GM12878 (cell line): ENCODE results near the gene LMF1. TPM values are rescaled to one million over a fixed set of nuclear protein-coding genes. Genes with fewer than 3 reads are reported as not detected.

Experiments
- ATAC-seq: fragments of 200-7000 bp; cut with Tn5 transposase; 3 replicates; pipeline ENCODE4 v1.9.1; 2020; ENCODE audit warnings: mild to moderate bottlenecking, moderate library complexity
- BruUV-seq: library from RNA; stranded (reverse); fragments of 400-500 nt; replicated peaks from 2 replicates; lab custom pipeline; 2021; lab: Mats Ljungman, UMichigan
- CTCF ChIA-PET: fragments of 300-600 bp; sonication (Branson Sonifier 250); formaldehyde crosslinking; extraction: SDS; loops from one replicate; lab custom pipeline; 2021; ENCODE audit warnings: inconsistent platforms; lab: Yijun Ruan, JAX
- POLR2A ChIA-PET: fragments of 350-600 bp; formaldehyde crosslinking; extraction: SDS; loops from one replicate; lab custom pipeline; 2021; ENCODE audit warnings: inconsistent platforms; lab: Charles Lee
- RAD21 ChIA-PET: fragments of 300-600 bp; sonication (Branson Sonifier 250); formaldehyde crosslinking; loops from one replicate; lab custom pipeline; 2023; ENCODE audit warnings: antibody characterized with exemption; ENCODE audit not compliant: unreplicated experiment; lab: Charles Lee
- SMC1A ChIA-PET: fragments of 300-600 bp; sonication (Branson Sonifier 250); formaldehyde crosslinking; loops from one replicate; lab custom pipeline; 2023; ENCODE audit not compliant: unreplicated experiment, uncharacterized antibody; lab: Charles Lee
- DNase-seq: peaks from one replicate; pipeline ENCODE4 v3.0.0-alpha.2; 2011; ENCODE audit warnings: low read depth, low spot score
- FAIRE-seq: peaks from 3 replicates; lab custom pipeline; 2011; peaks lifted over from hg19 to GRCh38; lab: Jason Lieb, UNC
- H2AFZ ChIP-seq: 2 replicates; pipeline ENCODE4 v1.6.0; 2011; ENCODE audit warnings: low read depth, low read length, control low read depth; ENCODE audit not compliant: control insufficient read depth
- H3K27ac ChIP-seq: 2 replicates; pipeline ENCODE4 v1.5.1; 2011; ENCODE audit warnings: control low read depth; ENCODE audit not compliant: control insufficient read depth, insufficient read depth
- H3K27me3 ChIP-seq, 2 experiments: replicated peaks in 1 of 2; 2 replicates each; pipeline versions ENCODE4 v1.6.0 to v1.6.1; 2011; ENCODE audit warnings: low read length in 1 of 2; ENCODE audit not compliant: control insufficient read depth in 2 of 2, insufficient read depth in 2 of 2
- H3K36me3 ChIP-seq, 2 experiments: 2 replicates each; pipeline ENCODE4 v1.5.1; 2011; ENCODE audit warnings: low read length in 1 of 2; ENCODE audit not compliant: control insufficient read depth in 2 of 2, insufficient read depth in 2 of 2
- H3K4me1 ChIP-seq: 2 replicates; pipeline ENCODE4 v1.6.1; 2011; ENCODE audit warnings: mild to moderate bottlenecking, low read length, moderate library complexity, mixed read lengths; ENCODE audit not compliant: control insufficient read depth, insufficient read depth
- H3K4me2 ChIP-seq: 2 replicates; pipeline ENCODE4 v1.6.0; 2011; ENCODE audit warnings: control low read depth; ENCODE audit not compliant: control insufficient read depth, insufficient read depth
- H3K4me3 ChIP-seq: fragments of 200-600 bp; sonication (generic); 2 replicates; pipeline ENCODE4 v1.5.1; 2016
- H3K79me2 ChIP-seq: 2 replicates; pipeline ENCODE4 v1.6.0; 2011; ENCODE audit warnings: low read length; ENCODE audit not compliant: control insufficient read depth, insufficient read depth
- H3K9ac ChIP-seq: 2 replicates; pipeline ENCODE4 v1.8.0; 2011; ENCODE audit warnings: low read length, control low read depth, mixed read lengths; ENCODE audit not compliant: control insufficient read depth, insufficient read depth
- H3K9me3 ChIP-seq: replicated peaks from 3 replicates; pipeline ENCODE4 v1.5.1; 2011; ENCODE audit warnings: mild to moderate bottlenecking, low read length; ENCODE audit not compliant: control insufficient read depth, insufficient read depth
- H4K20me1 ChIP-seq: 2 replicates; pipeline ENCODE4 v1.6.0; 2011; ENCODE audit not compliant: control insufficient read depth, insufficient read depth
- BCL3 ChIP-seq: IDR thresholded peaks from 2 replicates; pipeline ENCODE4 v1.6.1; 2011; ENCODE audit warnings: borderline replicate concordance, low read depth, mild to moderate bottlenecking, moderate library complexity, low read length; ENCODE audit not compliant: insufficient read depth, poor library complexity, severe bottlenecking
- BRCA1 ChIP-seq: IDR thresholded peaks from 2 replicates; pipeline ENCODE4 v1.6.1; 2011; ENCODE audit warnings: low read depth, low read length, improper control_type of control experiment
- CEBPZ ChIP-seq: fragments of 150-350 bp; IDR thresholded peaks from 2 replicates; pipeline ENCODE4 v1.6.1; 2016; ENCODE audit warnings: low read depth, low read length
- CHD2 ChIP-seq: IDR thresholded peaks from 2 replicates; pipeline ENCODE4 v1.6.1; 2011; ENCODE audit warnings: low read depth, low read length, improper control_type of control experiment, borderline replicate concordance
- KDM1A ChIP-seq: fragments of 200-600 bp; sonication (generic); IDR thresholded peaks from 2 replicates; pipeline ENCODE4 v1.6.1; 2016; ENCODE audit warnings: borderline replicate concordance
- MAX ChIP-seq: IDR thresholded peaks from 2 replicates; pipeline ENCODE4 v1.6.1; 2012; ENCODE audit warnings: low read depth, low read length, improper control_type of control experiment
- PAX8 ChIP-seq: fragments of 450-650 bp; IDR thresholded peaks from 2 replicates; pipeline ENCODE4 v1.6.1; 2017; ENCODE audit warnings: mild to moderate bottlenecking, moderate library complexity
- RB1 ChIP-seq: fragments of 450-650 bp; formaldehyde crosslinking; IDR thresholded peaks from 2 replicates; pipeline ENCODE4 v1.6.1; 2017; ENCODE audit warnings: mild to moderate bottlenecking, borderline replicate concordance
- RBBP5 ChIP-seq: fragments of 200-600 bp; sonication (generic); conservative IDR thresholded peaks from 2 replicates; pipeline ENCODE4 v1.6.1; 2016
- RELB ChIP-seq: fragments of 450-650 bp; IDR thresholded peaks from 2 replicates; pipeline ENCODE4 v1.6.1; 2017; ENCODE audit warnings: low read depth, mild to moderate bottlenecking, moderate library complexity
- SUZ12 ChIP-seq: fragments of 200-600 bp; sonication (generic); IDR thresholded peaks from one replicate; pipeline ENCODE4 v1.6.1; 2018; ENCODE audit warnings: antibody characterized with exemption, mild to moderate bottlenecking; ENCODE audit not compliant: unreplicated experiment
- TCF7 ChIP-seq: IDR thresholded peaks from 2 replicates; pipeline ENCODE4 v1.6.1; 2014; ENCODE audit warnings: antibody characterized with exemption, borderline replicate concordance
- YBX1 ChIP-seq: fragments of 450-650 bp; IDR thresholded peaks from 2 replicates; pipeline ENCODE4 v1.6.1; 2016; ENCODE audit warnings: antibody characterized with exemption
- ZNF207 ChIP-seq: fragments of 450-650 bp; IDR thresholded peaks from 2 replicates; pipeline ENCODE4 v1.6.1; 2014; ENCODE audit warnings: antibody characterized with exemption, mild to moderate bottlenecking, borderline replicate concordance
- ZZZ3 ChIP-seq: IDR thresholded peaks from 2 replicates; pipeline ENCODE4 v1.6.1; 2011; ENCODE audit warnings: low read depth; ENCODE audit not compliant: control insufficient read depth, insufficient read length
- WGBS: methylation state at CpG from one replicate; pipeline ENCODE4 v1.1.6; 2016; ENCODE audit warnings: low lambda C conversion rate; ENCODE audit not compliant: insufficient replicate concordance, insufficient coverage; ENCODE audit errors: missing lambda C conversion rate; 5-methylcytosine and 5-hydroxymethylcytosine counted together
- in situ Hi-C: fragments of 300-500 bp; cut with MboI; formaldehyde crosslinking; loops from 9 replicates; pipeline ENCODE4 v1.14.3; 2018; ENCODE audit warnings: mixed read lengths
- intact Hi-C: fragments of 100-400 bp; cut with micrococcal nuclease; formaldehyde crosslinking; loops from one replicate; pipeline ENCODE4 v1.14.2; 2022; ENCODE audit not compliant: unreplicated experiment
- polyA plus RNA-seq, 11 experiments: library from polyadenylated mRNA; depleted of rRNA in 4 of 11; unstranded in 6 of 11; stranded (reverse) in 5 of 11; fragments of >200 nt; fragmentation: Nextera tagmentation in 4 of 11; fragmentation: Illumina TruSeq in 1 of 11; extraction: Ambion mirVana in 4 of 11; extraction: Trizol in 1 of 11; gene quantifications; 1 replicate in 1 of 11; 2 replicates in 10 of 11; pipeline versions ENCODE4 v1.2.1 to v1.2.3, GENCODE V29; 2011 to 2016; ENCODE audit warnings: inconsistent platforms in 2 of 11, missing spikeins in 2 of 11, low read depth in 1 of 11
- total RNA-seq, 4 experiments: library from RNA; depleted of rRNA in 3 of 4; stranded (reverse); fragments of >200 nt in 3 of 4; fragmentation: Illumina TruSeq in 1 of 4; extraction: Trizol in 1 of 4; gene quantifications; 2 replicates each; pipeline versions ENCODE4 v1.2.1 to v1.2.3, GENCODE V29; 2013 to 2021

Gene LMF1
- total and polyA plus RNA-seq, 10 of the 15 experiments (the other 5 are each of a cell fraction or from before 2014, with no cell fraction given): 0.18 to 3.2 (median 1.4) TPM; not detected in 1

- ChIA-PET CTCF (interaction anchor here (0.6 kb wide), 1 partner anchor 1236 kb away, joined by 3 read pairs; no protein-coding TSS in a partner anchor), POLR2A (no interaction called here), SMC1A (no interaction called here), RAD21 (no interaction called here)
- H3K9me3 ChIP-seq: no peaks in the 10 kb centered on the region; the same call in 2 of the 3 replicates
- intact Hi-C loops (no loop called here), in situ Hi-C loops (no loop called here)
- no peak overlapping the region for H3K4me3 ChIP-seq
- H3K4me1 ChIP-seq: no peaks in the 10 kb centered on the region
- FAIRE-seq: no peak
- H3K36me3 ChIP-seq: no peaks in the 10 kb centered on the region
- no peak overlapping the region for H3K4me2 ChIP-seq
- BruUV-seq: no TSS peak
- no peak for ATAC-seq
- no peak overlapping the region for H2AFZ ChIP-seq
- no peak overlapping the region for H3K9ac ChIP-seq
- DNase-seq: no peak
- no peaks in the 10 kb centered on the region for H3K79me2 ChIP-seq
- H3K27ac ChIP-seq: no peak overlapping the region
- H4K20me1 ChIP-seq: no peaks in the 10 kb centered on the region
- 79% methylated on average over 40 of the region's 45 CpGs for WGBS
- no peaks in the 10 kb centered on the region for H3K27me3 ChIP-seq
- TF ChIP-seq YBX1: no peak
- no peak for TF ChIP-seq ZNF207
- no peak for TF ChIP-seq SUZ12
- TF ChIP-seq TCF7: no peak
- no peak for TF ChIP-seq BRCA1
- TF ChIP-seq CEBPZ: no peak
- TF ChIP-seq RB1: no peak
- no peak for TF ChIP-seq KDM1A
- no peak for TF ChIP-seq RBBP5
- no peak for TF ChIP-seq PAX8
- TF ChIP-seq MAX: no peak
- no peak for TF ChIP-seq ZZZ3
- no peak for TF ChIP-seq CHD2
- TF ChIP-seq RELB: no peak
- no peak for TF ChIP-seq BCL3
These were observed 61.3 kb downstream of the LMF1 start for GRCh38 chr16:909281-910000.
